Peyer's patch (tissue), 4 donors: Measurements from ENCODE around the gene STPG1. TPM values are rescaled to one million over a fixed set of nuclear protein-coding genes. Genes with fewer than 3 reads are reported as not detected.

Experiments
- DNase-seq, 3 donors: peaks; one replicate each; pipeline ENCODE4 v3.0.0-alpha.2; 2017 to 2019
- H3K27ac ChIP-seq, 4 donors: fragments of 200-600 bp; sonication (generic); one replicate each; pipeline ENCODE4 v1.5.1; 2016 to 2019
- H3K27me3 ChIP-seq, 2 donors: fragments of 200-600 bp; sonication (generic); one replicate each; pipeline ENCODE4 v1.5.1; 2019
- H3K36me3 ChIP-seq, 3 donors: fragments of 200-600 bp; sonication (generic); one replicate each; pipeline ENCODE4 v1.5.1; 2016 to 2019
- H3K4me1 ChIP-seq, 4 donors: fragments of 200-600 bp; sonication (generic); one replicate each; pipeline ENCODE4 v1.5.1; 2016 to 2019
- H3K4me3 ChIP-seq, 4 donors: fragments of 200-600 bp; sonication (generic); 1 replicate in 3 of 4; 2 replicates in 1 of 4; pipeline ENCODE4 v1.5.1; 2016 to 2019; ENCODE audit warnings: mild to moderate bottlenecking in 1 of 4
- H3K9me3 ChIP-seq, 4 donors: fragments of 200-600 bp; sonication (generic); one replicate each; pipeline ENCODE4 v1.5.1; 2016 to 2019; ENCODE audit warnings: mild to moderate bottlenecking in 1 of 4
- CTCF ChIP-seq, 6 experiments: fragments of 450-650 bp in 4 of 6; fragments of 200-600 bp in 2 of 6; sonication (generic) in 1 of 6; IDR thresholded peaks; one replicate each; pipeline ENCODE4 v1.5.1; 2017 to 2019; ENCODE audit warnings: antibody characterized with exemption in 6 of 6, mild to moderate bottlenecking in 3 of 6, moderate library complexity in 1 of 6
- POLR2A ChIP-seq, 2 donors: fragments of 450-650 bp; IDR thresholded peaks; one replicate each; pipeline ENCODE4 v1.5.1; 2017; ENCODE audit warnings: antibody characterized with exemption in 2 of 2, mild to moderate bottlenecking in 2 of 2, moderate library complexity in 2 of 2
- total RNA-seq, 4 donors: library from RNA; depleted of rRNA; stranded (reverse); fragments of >200 nt; gene quantifications; one replicate each; pipeline ENCODE4 v1.1.0, GENCODE V29; 2016

STPG1 gene
- total RNA-seq, 4 donors from 2014 or later = 3.3 to 16.5 (median 15.1) TPM

- peaks cover 0 to 23% (median 0%) of the 10 kb centered on the region in 3 donors for H3K36me3 ChIP-seq
- TF ChIP-seq CTCF (IDR thresholded peaks at IDR 0.05) (no peak), POLR2A (IDR thresholded peaks at IDR 0.05) (no peak)
- DNase-seq = no peak
- no peaks in the 10 kb centered on the region for H3K9me3 ChIP-seq
- no peak overlapping the region for H3K4me3 ChIP-seq
- H3K4me1 ChIP-seq = peaks cover 0 to 23% (median 0%) of the 10 kb centered on the region in 4 donors
- H3K27ac ChIP-seq = peak overlapping the region in 1 of 4 donors; percentile 60
- H3K27me3 ChIP-seq = no peaks in the 10 kb centered on the region
Measured at GRCh38 chr1:24425441-24425840, 11.9 kb upstream of the STPG1 start.

- no peak for TF ChIP-seq CTCF (IDR thresholded peaks at IDR 0.05)
- TF ChIP-seq POLR2A (IDR thresholded peaks at IDR 0.05) = no peak
- no peak for DNase-seq
- H3K4me1 ChIP-seq = peaks cover 0 to 23% (median 0%) of the 10 kb centered on the region in 4 donors
- no peaks in the 10 kb centered on the region for H3K27me3 ChIP-seq
- peaks cover 0 to 27% (median 0%) of the 10 kb centered on the region in 3 donors for H3K36me3 ChIP-seq
- H3K4me3 ChIP-seq = no peak overlapping the region
- peak overlapping the region in 1 of 4 donors; percentile 60 for H3K27ac ChIP-seq
- no peaks in the 10 kb centered on the region for H3K9me3 ChIP-seq
Measured at GRCh38 chr1:24424990-24425389, 11.4 kb upstream of the STPG1 start.

- Histone ChIP-seq H3K4me1 (peaks cover 0 to 23% (median 0%) of the 10 kb centered on the region in 4 donors), H3K4me3 (no peak overlapping the region), H3K27ac (no peak overlapping the region), H3K27me3 (no peaks in the 10 kb centered on the region), H3K9me3 (no peaks in the 10 kb centered on the region), H3K36me3 (peaks cover 0 to 33% (median 0%) of the 10 kb centered on the region in 3 donors)
- TF ChIP-seq POLR2A (IDR thresholded peaks at IDR 0.05) (no peak), CTCF (IDR thresholded peaks at IDR 0.05) (no peak)
- DNase-seq = no peak
Measured at GRCh38 chr1:24424207-24424606, 10.6 kb upstream of the STPG1 start.

- Histone ChIP-seq H3K4me1 (peaks cover 0 to 38% (median 5%) of the 10 kb centered on the region in 4 donors), H3K9me3 (no peaks in the 10 kb centered on the region), H3K36me3 (peaks cover 0 to 34% (median 0%) of the 10 kb centered on the region in 3 donors), H3K27ac (no peak overlapping the region), H3K4me3 (no peak overlapping the region), H3K27me3 (no peaks in the 10 kb centered on the region)
- no peak for DNase-seq
- TF ChIP-seq CTCF (IDR thresholded peaks at IDR 0.05) = peak in 1 of 6 experiments; percentile 7
- TF ChIP-seq POLR2A (IDR thresholded peaks at IDR 0.05) = no peak
Measured at GRCh38 chr1:24421502-24421901, 7.9 kb upstream of the STPG1 start.

GRCh38 chr1:24420547-24420946 is 7.0 kb upstream of the STPG1 start:
- H3K36me3 ChIP-seq = peaks cover 0 to 34% (median 0%) of the 10 kb centered on the region in 3 donors

More at GRCh38 chr1:24420547-24420946, 7.0 kb upstream of the STPG1 start:
- H3K9me3 ChIP-seq = no peaks in the 10 kb centered on the region
- H3K27ac ChIP-seq = no peak overlapping the region
- no peak for DNase-seq
- TF ChIP-seq POLR2A (IDR thresholded peaks at IDR 0.05) = no peak
- TF ChIP-seq CTCF (IDR thresholded peaks at IDR 0.05) = no peak
- peaks cover 0 to 31% (median 7%) of the 10 kb centered on the region in 4 donors for H3K4me1 ChIP-seq
- no peak overlapping the region for H3K4me3 ChIP-seq
- no peaks in the 10 kb centered on the region for H3K27me3 ChIP-seq
